HepG2 (cell line): ENCODE results near the gene CDK3. TPM values are rescaled to one million over a fixed set of nuclear protein-coding genes. Genes with fewer than 3 reads are reported as not detected.

ENCODE experiments used
- DZIP1 ChIP-seq: sonication (generic); formaldehyde crosslinking; IDR thresholded peaks from 2 replicates; pipeline ENCODE4 v1.5.0; 2020; ENCODE audit warnings: mild to moderate bottlenecking, missing genetic modification reagents
- FOXO1 ChIP-seq: sonication (generic); formaldehyde crosslinking; IDR thresholded peaks from 2 replicates; pipeline ENCODE4 v1.4.0; 2020; ENCODE audit warnings: missing genetic modification reagents
- HNF4A ChIP-seq: sonication (generic); formaldehyde crosslinking; IDR thresholded peaks from 2 replicates; pipeline ENCODE4 v1.4.0; 2020; ENCODE audit warnings: missing genetic modification reagents
- HOXA3 ChIP-seq: sonication (generic); formaldehyde crosslinking; IDR thresholded peaks from 2 replicates; pipeline ENCODE4 v1.5.0; 2020; ENCODE audit warnings: missing genetic modification reagents
- KDM5B ChIP-seq: sonication (generic); formaldehyde crosslinking; IDR thresholded peaks from 2 replicates; pipeline ENCODE4 v1.4.0; 2020; ENCODE audit warnings: missing genetic modification reagents, mild to moderate bottlenecking, borderline replicate concordance
- LBX2 ChIP-seq: sonication (generic); formaldehyde crosslinking; IDR thresholded peaks from 2 replicates; pipeline ENCODE4 v1.5.0; 2020; ENCODE audit warnings: missing genetic modification reagents, mild to moderate bottlenecking, borderline replicate concordance
- MTF2 ChIP-seq: sonication (generic); formaldehyde crosslinking; IDR thresholded peaks from 2 replicates; pipeline ENCODE4 v1.5.0; 2020; ENCODE audit warnings: missing genetic modification reagents, borderline replicate concordance
- NFRKB ChIP-seq: fragments of 450-650 bp; IDR thresholded peaks from 2 replicates; pipeline ENCODE4 v1.6.1; 2017
- PLSCR1 ChIP-seq: sonication (generic); formaldehyde crosslinking; IDR thresholded peaks from 2 replicates; pipeline ENCODE4 v1.5.0; 2020; ENCODE audit warnings: missing genetic modification reagents, mild to moderate bottlenecking, borderline replicate concordance
- SRSF1 ChIP-seq: fragments of 200-400 bp; formaldehyde crosslinking; optimal IDR thresholded peaks from 2 replicates; pipeline ENCODE3; 2017; ENCODE audit warnings: mild to moderate bottlenecking, low read depth, low read length, moderate library complexity
- ZNF207 ChIP-seq: fragments of 450-650 bp; IDR thresholded peaks from 2 replicates; pipeline ENCODE4 v1.6.1; 2016; ENCODE audit warnings: antibody characterized with exemption, borderline replicate concordance
- ZNF326 ChIP-seq: sonication (generic); formaldehyde crosslinking; IDR thresholded peaks from 2 replicates; pipeline ENCODE4 v1.4.0; 2020; ENCODE audit warnings: missing genetic modification reagents, borderline replicate concordance
- ZNF546 ChIP-seq: sonication (generic); formaldehyde crosslinking; conservative IDR thresholded peaks from 2 replicates; pipeline ENCODE4 v1.8.1; 2023; ENCODE audit warnings: mild to moderate bottlenecking, missing genetic modification reagents
- ZNF597 ChIP-seq: sonication (generic); formaldehyde crosslinking; IDR thresholded peaks from 2 replicates; pipeline ENCODE4 v1.5.0; 2020; ENCODE audit warnings: missing genetic modification reagents
- ZNF646 ChIP-seq: sonication (generic); formaldehyde crosslinking; IDR thresholded peaks from 2 replicates; pipeline ENCODE4 v1.9.0; 2021; ENCODE audit warnings: mild to moderate bottlenecking, missing genetic modification reagents
- ZNF710 ChIP-seq: sonication (generic); formaldehyde crosslinking; IDR thresholded peaks from 2 replicates; pipeline ENCODE4 v1.5.0; 2020; ENCODE audit warnings: mild to moderate bottlenecking, missing genetic modification reagents, borderline replicate concordance
- polyA plus RNA-seq, 8 experiments: library from polyadenylated mRNA; depleted of rRNA in 3 of 8; stranded (reverse) in 7 of 8; unstranded in 1 of 8; fragments of >200 nt; fragmentation: Illumina TruSeq in 4 of 8; extraction: Trizol in 4 of 8; gene quantifications; 2 replicates each; pipeline versions ENCODE4 v1.2.1 to v1.2.3, GENCODE V29; 2011 to 2016; ENCODE audit warnings: low read depth in 4 of 8, missing spikeins in 1 of 8, mixed read lengths in 1 of 8; ENCODE audit not compliant: insufficient read depth in 1 of 8
- total RNA-seq, 5 experiments: library from RNA; depleted of rRNA; stranded (reverse); fragments of >200 nt; fragmentation: Illumina TruSeq; extraction: Trizol; gene quantifications; 2 replicates each; pipeline ENCODE4 v1.2.3, GENCODE V29; 2016; ENCODE audit warnings: low read depth in 1 of 5

The CDK3 gene
- total and polyA plus RNA-seq, 2 of the 13 experiments (the other 11 are each of a cell fraction or from before 2014, with no cell fraction given) = 5.8 to 11.4 TPM

- TF ChIP-seq DZIP1 (CRISPR knock-in tag) (no peak), ZNF597 (CRISPR knock-in tag) (no peak), MTF2 (CRISPR knock-in tag) (no peak), KDM5B (CRISPR knock-in tag) (no peak; the same call in 1 of the 2 replicates), HOXA3 (peak; percentile 72), LBX2 (CRISPR knock-in tag) (no peak), PLSCR1 (CRISPR knock-in tag) (no peak), HNF4A (peak; percentile 24; the same call in 1 of the 2 replicates), FOXO1 (CRISPR knock-in tag) (peak; percentile 28; the same call in 1 of the 2 replicates), NFRKB (no peak), ZNF207 (no peak), ZNF646 (CRISPR knock-in tag) (no peak), ZNF326 (no peak), ZNF546 (CRISPR knock-in tag) (no peak), ZNF710 (CRISPR knock-in tag) (peak; percentile 35; the same call in 1 of the 2 replicates), SRSF1 (no peak)
These were observed 2.3 kb upstream of the CDK3 start (continued) for GRCh38 chr17:75998327-75998795.
